Mesendoderm (in vitro differentiated cells): ENCODE results near the gene AGPS.

Experiments
- DNase-seq: peaks from one replicate; pipeline ENCODE4 v3.0.0; 2013
- H2AK5ac ChIP-seq: 2 replicates; pipeline ENCODE4 v1.6.1; 2013; ENCODE audit warnings: low read length, inconsistent platforms
- H2BK120ac ChIP-seq: 2 replicates; pipeline ENCODE4 v1.6.1; 2013; ENCODE audit warnings: low read depth, mild to moderate bottlenecking, low read length, moderate library complexity, mixed read lengths
- H2BK15ac ChIP-seq: replicated peaks from 2 replicates; pipeline ENCODE4 v1.6.1; 2013; ENCODE audit warnings: low read depth, mild to moderate bottlenecking, moderate library complexity
- H2BK5ac ChIP-seq: 2 replicates; pipeline ENCODE4 v1.6.1; 2013; ENCODE audit warnings: low read length, inconsistent platforms
- H3K18ac ChIP-seq: 2 replicates; pipeline ENCODE4 v1.6.1; 2013; ENCODE audit warnings: mild to moderate bottlenecking, low read length, mixed read lengths
- H3K23ac ChIP-seq: one replicate; pipeline ENCODE4 v1.6.1; 2013; ENCODE audit warnings: low read length
- H3K27ac ChIP-seq: 2 replicates; pipeline ENCODE4 v1.5.1; 2013; ENCODE audit warnings: low read depth, mild to moderate bottlenecking, inconsistent platforms, low read length, moderate library complexity
- H3K27me3 ChIP-seq: 2 replicates; pipeline ENCODE4 v1.6.1; 2013; ENCODE audit warnings: low read length, control low read depth, mild to moderate bottlenecking, inconsistent platforms; ENCODE audit not compliant: insufficient read depth, poor library complexity
- H3K36me3 ChIP-seq: 2 replicates; pipeline ENCODE4 v1.6.1; 2013; ENCODE audit warnings: low read length, inconsistent platforms; ENCODE audit not compliant: control insufficient read depth, insufficient read depth
- H3K4ac ChIP-seq: one replicate; pipeline ENCODE4 v1.6.1; 2013; ENCODE audit warnings: low read depth, mild to moderate bottlenecking, low read length, moderate library complexity
- H3K4me1 ChIP-seq: 2 replicates; pipeline ENCODE4 v1.6.1; 2013; ENCODE audit warnings: low read depth, low read length, inconsistent platforms; ENCODE audit not compliant: control insufficient read depth
- H3K4me2 ChIP-seq: 2 replicates; pipeline ENCODE4 v1.6.1; 2013; ENCODE audit warnings: low read length
- H3K4me3 ChIP-seq: 2 replicates; pipeline ENCODE4 v1.5.1; 2013; ENCODE audit warnings: mild to moderate bottlenecking, low read length
- H3K56ac ChIP-seq: one replicate; pipeline ENCODE4 v1.6.1; 2013; ENCODE audit warnings: low read length
- H3K79me1 ChIP-seq: 2 replicates; pipeline ENCODE4 v1.6.1; 2013; ENCODE audit warnings: low read length, inconsistent platforms
- H3K79me2 ChIP-seq: 2 replicates; pipeline ENCODE4 v1.6.1; 2013; ENCODE audit warnings: mild to moderate bottlenecking, low read length; ENCODE audit not compliant: control insufficient read depth, insufficient read depth
- H3K9ac ChIP-seq: 2 replicates; pipeline ENCODE4 v1.6.1; 2013; ENCODE audit warnings: low read length, inconsistent platforms
- H4K5ac ChIP-seq: one replicate; pipeline ENCODE4 v1.6.1; 2013; ENCODE audit warnings: low read length
- H4K8ac ChIP-seq: one replicate; pipeline ENCODE4 v1.6.1; 2013; ENCODE audit warnings: low read depth, mild to moderate bottlenecking, control low read depth, low read length, moderate library complexity
- WGBS: extraction: QIAGEN DNeasy Blood & Tissue Kit; methylation state at CpG from one replicate; pipeline ENCODE4 v1.1.7; 2013; ENCODE audit warnings: low lambda C conversion rate, missing lambda C conversion rate; ENCODE audit not compliant: insufficient coverage; ENCODE audit errors: extremely low coverage; 5-methylcytosine and 5-hydroxymethylcytosine counted together

The AGPS gene

DNA sequence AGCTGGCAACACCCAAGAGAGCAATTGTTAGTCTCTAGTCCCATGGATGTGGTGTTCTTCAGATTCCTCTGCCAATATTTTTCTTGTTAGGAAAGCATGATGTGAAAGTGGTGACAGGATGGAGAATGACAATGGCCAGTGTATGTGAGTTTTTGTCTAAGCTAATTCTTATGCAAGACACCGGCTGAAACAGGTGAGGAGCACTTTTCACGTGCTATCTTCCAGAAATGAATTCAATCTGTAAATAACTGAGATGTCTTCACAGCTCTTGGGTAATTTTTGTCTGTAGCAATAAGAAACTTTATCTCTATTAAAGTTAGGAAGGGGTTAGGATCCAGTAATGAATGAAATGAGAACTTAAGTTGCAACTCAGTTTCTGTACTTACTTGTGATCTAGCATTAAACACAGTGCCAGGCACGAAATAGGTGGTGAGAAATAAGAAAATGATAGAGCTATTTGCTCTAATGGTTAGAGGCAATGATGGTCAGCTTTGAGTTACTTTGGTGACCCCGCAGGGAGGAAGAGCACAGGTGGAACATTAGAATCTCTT is 676 bp upstream of the AGPS start:
- Histone ChIP-seq H2AK5ac (no peak overlapping the region), H4K8ac (no peak overlapping the region), H2BK120ac (no peak overlapping the region), H3K36me3 (no peaks in the 10 kb centered on the region), H3K79me2 (peaks cover 31% of the 10 kb centered on the region), H3K23ac (no peak overlapping the region), H3K18ac (no peak overlapping the region), H3K27ac (no peak overlapping the region), H2BK5ac (no peak overlapping the region), H3K4ac (no peak overlapping the region), H2BK15ac (no peak overlapping the region), H3K4me2 (peak overlapping the region; percentile 66), H3K4me1 (peaks cover 6% of the 10 kb centered on the region), H4K5ac (peak overlapping the region; percentile 63), H3K79me1 (peaks cover 8% of the 10 kb centered on the region), H3K9ac (peak overlapping the region; percentile 94), H3K27me3 (no peaks in the 10 kb centered on the region), H3K56ac (peak overlapping the region; percentile 91), H3K4me3 (peak overlapping the region; percentile 31)
- no CpG with 5 or more reads among the region's 4 CpGs for WGBS
- no peak for DNase-seq

DNA sequence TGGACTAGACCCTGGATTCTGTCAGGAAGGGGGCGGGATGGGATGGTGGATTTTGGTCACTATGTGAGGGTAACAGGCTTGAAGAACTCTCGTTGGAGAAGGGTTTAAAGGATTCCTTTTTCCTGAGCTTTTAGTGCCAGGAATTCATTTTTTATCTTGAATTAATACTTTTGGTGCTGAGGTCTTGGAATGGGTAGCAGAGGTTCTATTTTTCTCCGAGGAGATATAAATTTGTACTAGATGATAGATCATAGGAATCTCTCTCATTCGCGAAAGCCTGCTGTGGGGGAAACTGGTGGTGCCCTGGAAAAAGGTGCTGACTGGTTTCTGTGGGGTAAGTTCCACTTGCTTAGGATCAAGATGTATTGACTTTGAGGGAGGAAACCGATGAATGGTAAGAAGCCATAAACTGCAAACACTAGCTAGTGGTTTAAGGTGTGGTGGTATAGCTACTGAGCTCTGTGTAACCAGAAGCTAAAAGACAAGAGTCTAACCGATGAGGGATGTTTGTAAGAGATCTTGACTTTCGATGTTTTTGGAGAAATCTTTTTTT is 706 bp downstream of the AGPS start:
- H3K36me3 ChIP-seq = no peaks in the 10 kb centered on the region
- H3K79me2 ChIP-seq = peaks cover 40% of the 10 kb centered on the region
- H4K8ac ChIP-seq = no peak overlapping the region
- peak overlapping the region; percentile 61 for H2BK5ac ChIP-seq
- no peak overlapping the region for H4K5ac ChIP-seq
- peak overlapping the region; percentile 84 for H3K4ac ChIP-seq
- no peak overlapping the region for H2BK15ac ChIP-seq
- peaks cover 10% of the 10 kb centered on the region for H3K79me1 ChIP-seq
- peak overlapping the region; percentile 67 for H3K4me2 ChIP-seq
- no CpG with 5 or more reads among the region's 8 CpGs for WGBS
- peaks cover 6% of the 10 kb centered on the region for H3K4me1 ChIP-seq
- H3K27me3 ChIP-seq = no peaks in the 10 kb centered on the region
- peak overlapping the region; percentile 94 for H3K18ac ChIP-seq
- peak overlapping the region; percentile 99 for H3K23ac ChIP-seq
- peak overlapping the region; percentile 98 for H3K56ac ChIP-seq
- H3K27ac ChIP-seq = no peak overlapping the region
- peak; percentile 21 for DNase-seq
- H3K9ac ChIP-seq = peak overlapping the region; percentile 94
- H2BK120ac ChIP-seq = no peak overlapping the region
- peak overlapping the region; percentile 84 for H3K4me3 ChIP-seq
- H2AK5ac ChIP-seq = peak overlapping the region; percentile 23

GRCh38 chr2:177393824-177394593 is 1.4 kb downstream of the AGPS start:
- DNase-seq = peak; percentile 29
- H3K79me1 ChIP-seq = peaks cover 10% of the 10 kb centered on the region
- WGBS = no CpG with 5 or more reads among the region's 8 CpGs
- H3K18ac ChIP-seq = no peak overlapping the region
- no peak overlapping the region for H3K4me3 ChIP-seq
- H3K4ac ChIP-seq = no peak overlapping the region
- H3K56ac ChIP-seq = peak overlapping the region; percentile 98
- no peaks in the 10 kb centered on the region for H3K27me3 ChIP-seq
- H3K4me1 ChIP-seq = peaks cover 6% of the 10 kb centered on the region
- H3K36me3 ChIP-seq = no peaks in the 10 kb centered on the region
- no peak overlapping the region for H4K5ac ChIP-seq
- H3K27ac ChIP-seq = no peak overlapping the region
- no peak overlapping the region for H2BK5ac ChIP-seq
- H2BK15ac ChIP-seq = no peak overlapping the region
- H2AK5ac ChIP-seq = no peak overlapping the region
- no peak overlapping the region for H2BK120ac ChIP-seq
- H4K8ac ChIP-seq = no peak overlapping the region
- peaks cover 46% of the 10 kb centered on the region for H3K79me2 ChIP-seq
- no peak overlapping the region for H3K4me2 ChIP-seq
- H3K9ac ChIP-seq = no peak overlapping the region
- H3K23ac ChIP-seq = no peak overlapping the region

- no peak overlapping the region for H3K18ac ChIP-seq
- no peak overlapping the region for H2BK120ac ChIP-seq
- peaks cover 51% of the 10 kb centered on the region for H3K79me2 ChIP-seq
- peaks cover 8% of the 10 kb centered on the region for H3K4me1 ChIP-seq
- no peak overlapping the region for H2BK15ac ChIP-seq
- no peak overlapping the region for H2AK5ac ChIP-seq
- no CpG with 5 or more reads among the region's 3 CpGs for WGBS
- no peaks in the 10 kb centered on the region for H3K36me3 ChIP-seq
- no peaks in the 10 kb centered on the region for H3K27me3 ChIP-seq
- H2BK5ac ChIP-seq = no peak overlapping the region
- peaks cover 10% of the 10 kb centered on the region for H3K79me1 ChIP-seq
- H3K23ac ChIP-seq = no peak overlapping the region
- no peak overlapping the region for H3K27ac ChIP-seq
- H3K4me2 ChIP-seq = no peak overlapping the region
- H3K9ac ChIP-seq = no peak overlapping the region
- H4K5ac ChIP-seq = no peak overlapping the region
- no peak overlapping the region for H3K4ac ChIP-seq
- H3K56ac ChIP-seq = no peak overlapping the region
- H4K8ac ChIP-seq = no peak overlapping the region
- DNase-seq = no peak
- H3K4me3 ChIP-seq = no peak overlapping the region
Observed at GRCh38 chr2:177394594-177394973, 2.0 kb downstream of the AGPS start.

- no peak overlapping the region for H3K27ac ChIP-seq
- H3K4me3 ChIP-seq = no peak overlapping the region
- H3K4me1 ChIP-seq = peaks cover 9% of the 10 kb centered on the region
- no peaks in the 10 kb centered on the region for H3K36me3 ChIP-seq
- no peak overlapping the region for H2BK15ac ChIP-seq
- H3K79me2 ChIP-seq = peaks cover 55% of the 10 kb centered on the region
- no peak overlapping the region for H3K9ac ChIP-seq
- H3K23ac ChIP-seq = no peak overlapping the region
- H4K5ac ChIP-seq = no peak overlapping the region
- no peak overlapping the region for H3K4ac ChIP-seq
- peaks cover 12% of the 10 kb centered on the region for H3K79me1 ChIP-seq
- H2BK5ac ChIP-seq = no peak overlapping the region
- no peak overlapping the region for H2BK120ac ChIP-seq
- no peak overlapping the region for H3K18ac ChIP-seq
- H3K27me3 ChIP-seq = no peaks in the 10 kb centered on the region
- H4K8ac ChIP-seq = no peak overlapping the region
- no peak overlapping the region for H3K4me2 ChIP-seq
- DNase-seq = no peak
- no peak overlapping the region for H2AK5ac ChIP-seq
- no CpG with 5 or more reads among the region's 3 CpGs for WGBS
- H3K56ac ChIP-seq = peak overlapping the region; percentile 50
Observed at GRCh38 chr2:177395351-177396065, 2.9 kb downstream of the AGPS start.
